Ascending aorta (tissue), 2 donors: ENCODE results near the gene TFF2. TPM values are rescaled to one million over a fixed set of nuclear protein-coding genes. Genes with fewer than 3 reads are reported as not detected.

ENCODE experiments used
- DNase-seq, 2 donors: peaks; one replicate each; pipeline ENCODE4 v3.0.0-alpha.2; 2019; ENCODE audit warnings: low spot score in 2 of 2
- H3K27ac ChIP-seq, 2 donors: fragments of 200-600 bp; sonication (generic); one replicate each; pipeline ENCODE4 v1.5.1; 2016 to 2017; ENCODE audit warnings: mild to moderate bottlenecking in 1 of 2
- H3K27me3 ChIP-seq: fragments of 200-600 bp; sonication (generic); one replicate; pipeline ENCODE4 v1.5.1; 2017
- H3K36me3 ChIP-seq, 2 donors: fragments of 200-600 bp; sonication (generic); one replicate each; pipeline ENCODE4 v1.5.1; 2016
- H3K4me1 ChIP-seq, 2 donors: fragments of 200-600 bp; sonication (generic); one replicate each; pipeline ENCODE4 v1.5.1; 2016 to 2017; ENCODE audit warnings: mild to moderate bottlenecking in 1 of 2
- H3K4me3 ChIP-seq, 2 donors: fragments of 200-600 bp; sonication (generic); one replicate each; pipeline ENCODE4 v1.5.1; 2016 to 2017; ENCODE audit warnings: mild to moderate bottlenecking in 1 of 2
- H3K9me3 ChIP-seq, 2 donors: fragments of 200-600 bp; sonication (generic); one replicate each; pipeline ENCODE4 v1.5.1; 2016
- CTCF ChIP-seq, 3 experiments: fragments of 200-600 bp in 2 of 3; fragments of 450-650 bp in 1 of 3; sonication (generic) in 2 of 3; IDR thresholded peaks; one replicate each; pipeline ENCODE4 v1.5.1; 2016 to 2019; ENCODE audit warnings: antibody characterized with exemption in 3 of 3, mild to moderate bottlenecking in 1 of 3, moderate library complexity in 1 of 3
- intact Hi-C: fragments of 100-400 bp; cut with DNase I; formaldehyde crosslinking; loops from one replicate; pipeline ENCODE4 v1.15.1; 2023
- total RNA-seq: library from RNA; depleted of rRNA; stranded (reverse); fragments of >200 nt; gene quantifications from one replicate; pipeline ENCODE4 v1.1.0, GENCODE V29; 2016

Gene TFF2
- total RNA-seq, 1 donor from 2014 or later = not detected

GRCh38 chr21:42377951-42378340 lies 27.2 kb upstream of the TFF2 start:
- Histone ChIP-seq H3K36me3 (no peaks in the 10 kb centered on the region), H3K9me3 (peaks cover 0 to 10% of the 10 kb centered on the region in 2 donors), H3K27me3 (no peaks in the 10 kb centered on the region), H3K4me1 (no peaks in the 10 kb centered on the region), H3K4me3 (no peak overlapping the region), H3K27ac (no peak overlapping the region)
- no peak for DNase-seq
- intact Hi-C loops = no loop called here
- TF ChIP-seq CTCF (IDR thresholded peaks at IDR 0.05) = no peak

GRCh38 chr21:42377211-42377950 lies 26.6 kb upstream of the TFF2 start:
- no peak for TF ChIP-seq CTCF (IDR thresholded peaks at IDR 0.05)
- Histone ChIP-seq H3K9me3 (peaks cover 0 to 10% of the 10 kb centered on the region in 2 donors), H3K4me3 (no peak overlapping the region), H3K36me3 (no peaks in the 10 kb centered on the region), H3K27ac (no peak overlapping the region), H3K4me1 (no peaks in the 10 kb centered on the region), H3K27me3 (no peaks in the 10 kb centered on the region)
- DNase-seq = no peak
- intact Hi-C loops = no loop called here

- no peaks in the 10 kb centered on the region for H3K36me3 ChIP-seq
- H3K27me3 ChIP-seq = no peaks in the 10 kb centered on the region
- no peaks in the 10 kb centered on the region for H3K4me1 ChIP-seq
- DNase-seq = no peak
- no peak for TF ChIP-seq CTCF (IDR thresholded peaks at IDR 0.05)
- H3K27ac ChIP-seq = no peak overlapping the region
- H3K9me3 ChIP-seq = peaks cover 0 to 1% of the 10 kb centered on the region in 2 donors
- intact Hi-C loops = no loop called here
- no peak overlapping the region for H3K4me3 ChIP-seq
Measured at GRCh38 chr21:42376338-42376982, 25.7 kb upstream of the TFF2 start.

GRCh38 chr21:42375966-42376337 lies 25.2 kb upstream of the TFF2 start:
- no peak overlapping the region for H3K4me3 ChIP-seq
- intact Hi-C loops = no loop called here
- no peaks in the 10 kb centered on the region for H3K36me3 ChIP-seq
- no peaks in the 10 kb centered on the region for H3K27me3 ChIP-seq
- H3K4me1 ChIP-seq = no peaks in the 10 kb centered on the region
- TF ChIP-seq CTCF (IDR thresholded peaks at IDR 0.05) = no peak
- DNase-seq = no peak
- no peaks in the 10 kb centered on the region for H3K9me3 ChIP-seq
- no peak overlapping the region for H3K27ac ChIP-seq

GRCh38 chr21:42375506-42375905 lies 24.7 kb upstream of the TFF2 start:
- no peak for TF ChIP-seq CTCF (IDR thresholded peaks at IDR 0.05)
- H3K27ac ChIP-seq = no peak overlapping the region
- intact Hi-C loops = no loop called here

More at GRCh38 chr21:42375506-42375905, 24.7 kb upstream of the TFF2 start:
- Histone ChIP-seq H3K36me3 (no peaks in the 10 kb centered on the region), H3K4me3 (no peak overlapping the region), H3K4me1 (no peaks in the 10 kb centered on the region), H3K9me3 (no peaks in the 10 kb centered on the region), H3K27me3 (no peaks in the 10 kb centered on the region)
- no peak for DNase-seq
